ENCODE results near the gene AGER. TPM values are rescaled to one million over a fixed set of nuclear protein-coding genes. Genes with fewer than 3 reads are reported as not detected.

AGER gene
- total RNA-seq, 1 donor from 2014 or later = 9.9 TPM

DNA sequence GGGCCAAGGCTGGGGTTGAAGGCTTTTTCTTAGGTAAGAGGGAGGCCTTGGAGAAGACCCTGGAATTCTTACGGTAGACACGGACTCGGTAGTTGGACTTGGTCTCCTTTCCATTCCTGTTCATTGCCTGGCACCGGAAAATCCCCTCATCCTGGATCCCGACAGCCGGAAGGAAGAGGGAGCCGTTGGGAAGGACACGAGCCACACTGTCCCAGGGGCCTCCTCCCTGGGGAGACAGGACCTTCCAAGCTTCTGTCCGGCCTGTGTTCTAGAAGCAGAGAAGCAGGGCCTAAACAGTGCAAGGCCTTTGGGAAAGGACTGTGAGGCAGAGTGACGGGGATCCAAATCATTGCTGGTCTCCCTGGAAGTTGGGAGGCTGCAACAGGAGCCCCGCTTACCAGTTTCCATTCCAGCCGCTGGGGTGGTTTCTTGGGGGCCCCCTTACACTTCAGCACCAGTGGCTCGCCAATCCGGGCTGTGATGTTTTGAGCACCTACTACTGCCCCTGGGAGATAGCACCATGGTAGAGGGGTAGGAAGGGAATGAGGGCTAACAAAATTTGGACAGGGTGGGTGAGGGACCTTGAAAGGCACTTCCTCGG is 470 bp downstream of the AGER start:
- TF ChIP-seq EZH2 (IDR thresholded peaks at IDR 0.05; ENCODE audit: insufficient read depth, low read length) (no peak), CTCF (IDR thresholded peaks at IDR 0.05; ENCODE audit: insufficient read depth, low read depth, low read length) (no peak)
- H3K27me3 ChIP-seq (ENCODE audit: insufficient read depth, low read length) = no peaks in the 10 kb centered on the region
- H2AFZ ChIP-seq (ENCODE audit: low read depth, low read length) = no peak overlapping the region
- H3K4me3 Mint-ChIP-seq (ENCODE audit: unreplicated experiment) = no peak overlapping the region
- no peaks in the 10 kb centered on the region for H3K27me3 Mint-ChIP-seq (ENCODE audit: low read depth, unreplicated experiment)
- H3K9me3 ChIP-seq (ENCODE audit: insufficient read depth, low read depth, low read length) = no peaks in the 10 kb centered on the region
- H3K9me3 Mint-ChIP-seq (ENCODE audit: unreplicated experiment) = no peaks in the 10 kb centered on the region
- peaks cover 28% of the 10 kb centered on the region for H3K4me1 Mint-ChIP-seq (ENCODE audit: low read depth, unreplicated experiment)
- H4K20me1 ChIP-seq (ENCODE audit: insufficient read depth, low read length) = no peaks in the 10 kb centered on the region
- H3K9ac ChIP-seq (ENCODE audit: low read length) = no peak overlapping the region
- no peak overlapping the region for H3K4me3 ChIP-seq (ENCODE audit: insufficient read depth, low read depth, low read length)
- no peak overlapping the region for H3K27ac ChIP-seq (ENCODE audit: low read depth, low read length)
- no peak overlapping the region for H3K4me2 ChIP-seq (ENCODE audit: low read length)
- H3K4me1 ChIP-seq (ENCODE audit: insufficient read depth, low read length) = peaks cover 14% of the 10 kb centered on the region
- DNase-seq (ENCODE audit: low read depth) (no peak), FAIRE-seq (no peak)
- H3K36me3 Mint-ChIP-seq (ENCODE audit: low read depth, unreplicated experiment) = peaks cover 24% of the 10 kb centered on the region
- H3K79me2 ChIP-seq (ENCODE audit: insufficient read depth, low read length) = peaks cover 28% of the 10 kb centered on the region
- peaks cover 18% of the 10 kb centered on the region for H3K36me3 ChIP-seq (ENCODE audit: insufficient read depth, low read length)
- no peak overlapping the region for H3K27ac Mint-ChIP-seq (ENCODE audit: unreplicated experiment)

DNA sequence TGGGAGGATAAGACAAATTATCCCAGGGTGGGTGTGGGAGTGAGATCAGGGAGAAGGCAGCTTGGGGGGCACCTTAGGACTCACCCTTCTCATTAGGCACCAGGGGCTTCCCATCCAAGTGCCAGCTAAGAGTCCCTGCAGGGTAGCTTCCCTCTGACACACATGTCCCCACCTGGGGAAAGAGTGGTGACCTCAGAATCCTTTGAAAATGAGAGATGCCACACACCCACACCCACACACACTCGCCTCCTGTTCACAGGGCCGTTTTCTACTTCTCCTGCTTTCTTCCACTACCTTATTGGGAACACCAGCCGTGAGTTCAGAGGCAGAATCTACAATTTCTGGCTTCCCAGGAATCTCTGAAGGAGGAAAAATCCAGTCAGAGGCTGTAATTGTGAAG is 1.0 kb downstream of the AGER start:
- DNase-seq (ENCODE audit: low read depth) (no peak), FAIRE-seq (no peak)
- peaks cover 18% of the 10 kb centered on the region for H3K36me3 ChIP-seq (ENCODE audit: insufficient read depth, low read length)
- H3K4me1 ChIP-seq (ENCODE audit: insufficient read depth, low read length) = peaks cover 11% of the 10 kb centered on the region
- H2AFZ ChIP-seq (ENCODE audit: low read depth, low read length) = no peak overlapping the region
- Mint-ChIP-seq H3K4me1 (ENCODE audit: low read depth, unreplicated experiment) (peaks cover 27% of the 10 kb centered on the region), H3K27me3 (ENCODE audit: low read depth, unreplicated experiment) (no peaks in the 10 kb centered on the region), H3K9me3 (ENCODE audit: unreplicated experiment) (no peaks in the 10 kb centered on the region), H3K4me3 (ENCODE audit: unreplicated experiment) (no peak overlapping the region), H3K36me3 (ENCODE audit: low read depth, unreplicated experiment) (peaks cover 24% of the 10 kb centered on the region), H3K27ac (ENCODE audit: unreplicated experiment) (peak overlapping the region; percentile 31)
- H3K27me3 ChIP-seq (ENCODE audit: insufficient read depth, low read length) = no peaks in the 10 kb centered on the region
- no peak overlapping the region for H3K27ac ChIP-seq (ENCODE audit: low read depth, low read length)
- no peak for TF ChIP-seq EZH2 (IDR thresholded peaks at IDR 0.05; ENCODE audit: insufficient read depth, low read length)
- TF ChIP-seq CTCF (IDR thresholded peaks at IDR 0.05; ENCODE audit: insufficient read depth, low read depth, low read length) = no peak
- H3K4me3 ChIP-seq (ENCODE audit: insufficient read depth, low read depth, low read length) = no peak overlapping the region
- no peak overlapping the region for H3K9ac ChIP-seq (ENCODE audit: low read length)
- no peaks in the 10 kb centered on the region for H3K9me3 ChIP-seq (ENCODE audit: insufficient read depth, low read depth, low read length)
- peaks cover 23% of the 10 kb centered on the region for H3K79me2 ChIP-seq (ENCODE audit: insufficient read depth, low read length)
- H3K4me2 ChIP-seq (ENCODE audit: low read length) = no peak overlapping the region
- no peaks in the 10 kb centered on the region for H4K20me1 ChIP-seq (ENCODE audit: insufficient read depth, low read length)

- Histone ChIP-seq H3K4me2 (ENCODE audit: low read length) (no peak overlapping the region), H3K79me2 (ENCODE audit: insufficient read depth, low read length) (peaks cover 19% of the 10 kb centered on the region), H3K4me1 (ENCODE audit: insufficient read depth, low read length) (peaks cover 11% of the 10 kb centered on the region), H3K27ac (ENCODE audit: low read depth, low read length) (no peak overlapping the region), H3K27me3 (ENCODE audit: insufficient read depth, low read length) (no peaks in the 10 kb centered on the region), H3K36me3 (ENCODE audit: insufficient read depth, low read length) (peaks cover 18% of the 10 kb centered on the region), H3K4me3 (ENCODE audit: insufficient read depth, low read depth, low read length) (no peak overlapping the region), H3K9ac (ENCODE audit: low read length) (no peak overlapping the region), H2AFZ (ENCODE audit: low read depth, low read length) (no peak overlapping the region), H4K20me1 (ENCODE audit: insufficient read depth, low read length) (no peaks in the 10 kb centered on the region), H3K9me3 (ENCODE audit: insufficient read depth, low read depth, low read length) (no peaks in the 10 kb centered on the region)
- no peak for TF ChIP-seq EZH2 (IDR thresholded peaks at IDR 0.05; ENCODE audit: insufficient read depth, low read length)
- no peak overlapping the region for H3K4me3 Mint-ChIP-seq (ENCODE audit: unreplicated experiment)
- peaks cover 21% of the 10 kb centered on the region for H3K36me3 Mint-ChIP-seq (ENCODE audit: low read depth, unreplicated experiment)
- DNase-seq (ENCODE audit: low read depth) = no peak
- H3K27ac Mint-ChIP-seq (ENCODE audit: unreplicated experiment) = no peak overlapping the region
- H3K4me1 Mint-ChIP-seq (ENCODE audit: low read depth, unreplicated experiment) = peaks cover 25% of the 10 kb centered on the region
- no peaks in the 10 kb centered on the region for H3K27me3 Mint-ChIP-seq (ENCODE audit: low read depth, unreplicated experiment)
- no peaks in the 10 kb centered on the region for H3K9me3 Mint-ChIP-seq (ENCODE audit: unreplicated experiment)
- FAIRE-seq = no peak
Measured at GRCh38 chr6:32182555-32182981, 1.5 kb downstream of the AGER start.

All from astrocyte (in vitro differentiated cells and primary cell).